HL-60 (cell line): ENCODE measurements around the gene TTLL11.

ENCODE experiments used
- DNase-seq, 2 experiments: peaks; one replicate each; pipeline ENCODE4 v3.0.0-alpha.2; 2010 to 2020; ENCODE audit warnings: low read depth in 1 of 2, low spot score in 1 of 2
- H3K27ac ChIP-seq: fragments of 250-450 bp; sonication (Bioruptor Pico); replicated peaks from 2 replicates; pipeline ENCODE4 v1.5.1; 2020; ENCODE audit warnings: mild to moderate bottlenecking, moderate library complexity
- H3K27me3 ChIP-seq: fragments of 250-450 bp; sonication (Bioruptor Pico); 2 replicates; pipeline ENCODE4 v1.5.1; 2021; ENCODE audit warnings: mild to moderate bottlenecking, moderate library complexity; ENCODE audit not compliant: insufficient read depth, poor library complexity, severe bottlenecking
- H3K4me3 ChIP-seq: replicated peaks from 2 replicates; pipeline ENCODE4 v1.5.1; 2011; ENCODE audit warnings: mild to moderate bottlenecking, control low read depth, low read length; ENCODE audit not compliant: insufficient read depth
- CTCF ChIP-seq: IDR thresholded peaks from one replicate; pipeline ENCODE4 v1.5.1; 2011; ENCODE audit warnings: low read length, control low read depth, inconsistent platforms; ENCODE audit not compliant: insufficient read depth
- GABPA ChIP-seq: IDR thresholded peaks from 2 replicates; pipeline ENCODE4 v1.6.1; 2012; ENCODE audit warnings: low read depth
- POLR2AphosphoS5 ChIP-seq: IDR thresholded peaks from 2 replicates; pipeline ENCODE4 v1.6.1; 2012; ENCODE audit warnings: low read depth
- REST ChIP-seq: IDR thresholded peaks from 2 replicates; pipeline ENCODE4 v1.6.1; 2012; ENCODE audit warnings: low read depth; ENCODE audit not compliant: insufficient replicate concordance
- SPI1 ChIP-seq: IDR thresholded peaks from 2 replicates; pipeline ENCODE4 v1.6.1; 2012; ENCODE audit warnings: low read depth, mild to moderate bottlenecking, borderline replicate concordance

TTLL11 gene

GRCh38 chr9:121817476-121817875 is 275.6 kb downstream of the TTLL11 start:
- no peak overlapping the region for H3K27ac ChIP-seq
- TF ChIP-seq SPI1: no peak
- no peak for TF ChIP-seq REST
- no peak for TF ChIP-seq CTCF
- TF ChIP-seq POLR2AphosphoS5: no peak
- no peak for TF ChIP-seq GABPA
- H3K4me3 ChIP-seq: no peak overlapping the region
- no peaks in the 10 kb centered on the region for H3K27me3 ChIP-seq
- DNase-seq: no peak

GRCh38 chr9:121816845-121817450 is 276.2 kb downstream of the TTLL11 start:
- no peak for TF ChIP-seq CTCF
- no peak for TF ChIP-seq GABPA
- no peak for TF ChIP-seq POLR2AphosphoS5
- TF ChIP-seq REST: no peak
- no peak for TF ChIP-seq SPI1
- no peaks in the 10 kb centered on the region for H3K27me3 ChIP-seq
- no peak overlapping the region for H3K27ac ChIP-seq
- no peak for DNase-seq
- H3K4me3 ChIP-seq: no peak overlapping the region

GRCh38 chr9:121816449-121816817 is 276.7 kb downstream of the TTLL11 start:
- Histone ChIP-seq H3K27me3 (no peaks in the 10 kb centered on the region), H3K4me3 (no peak overlapping the region), H3K27ac (no peak overlapping the region)
- TF ChIP-seq SPI1 (no peak), REST (no peak), CTCF (no peak), POLR2AphosphoS5 (no peak), GABPA (no peak)
- DNase-seq: no peak
